Type B pancreatic cell (in vitro differentiated cells): ENCODE measurements around the gene ADA. TPM values are rescaled to one million over a fixed set of nuclear protein-coding genes. Genes with fewer than 3 reads are reported as not detected.

Experiments used
- DNase-seq: peaks from one replicate; pipeline ENCODE4 v3.0.0; 2021; ENCODE audit warnings: mixed read lengths; ENCODE audit not compliant: unreplicated experiment; ENCODE audit errors: extremely low spot score
- H3K27ac Mint-ChIP-seq: 2 replicates; pipeline ENCODE4 v1.8.0; 2021; ENCODE audit warnings: mild to moderate bottlenecking, mixed read lengths
- H3K27me3 Mint-ChIP-seq: 2 replicates; pipeline ENCODE4 v1.8.0; 2021; ENCODE audit warnings: mixed read lengths
- H3K36me3 Mint-ChIP-seq: 2 replicates; pipeline ENCODE4 v1.8.0; 2021; ENCODE audit warnings: mixed read lengths
- H3K4me1 Mint-ChIP-seq: one replicate; pipeline ENCODE4 v1.8.0; 2021; ENCODE audit warnings: mixed read lengths; ENCODE audit not compliant: unreplicated experiment
- H3K4me3 Mint-ChIP-seq: 2 replicates; pipeline ENCODE4 v1.8.0; 2021; ENCODE audit warnings: mild to moderate bottlenecking, mixed read lengths
- H3K9me3 Mint-ChIP-seq: 2 replicates; pipeline ENCODE4 v1.8.0; 2021; ENCODE audit warnings: mixed read lengths
- CTCF ChIP-seq: fragments of 200-600 bp; sonication (generic); conservative IDR thresholded peaks from 2 replicates; pipeline ENCODE4 v1.5.0; 2021; ENCODE audit warnings: antibody characterized with exemption, mild to moderate bottlenecking
- total RNA-seq: library from RNA; stranded (reverse); gene quantifications from 2 replicates; pipeline ENCODE4 v1.2.1, GENCODE V29; 2021; ENCODE audit warnings: low replicate concordance

Gene ADA
- total RNA-seq, 1 donor from 2014 or later, result 15.1 TPM

GRCh38 chr20:44695295-44695673 is 43.8 kb upstream of the ADA start:
- H3K4me3 Mint-ChIP-seq, result no peak overlapping the region
- H3K27me3 Mint-ChIP-seq, result no peaks in the 10 kb centered on the region
- no peaks in the 10 kb centered on the region for H3K4me1 Mint-ChIP-seq
- no peak for TF ChIP-seq CTCF
- H3K36me3 Mint-ChIP-seq, result no peaks in the 10 kb centered on the region
- H3K27ac Mint-ChIP-seq, result no peak overlapping the region
- H3K9me3 Mint-ChIP-seq, result peaks cover 4% of the 10 kb centered on the region
- no peak for DNase-seq

GRCh38 chr20:44694159-44694558 is 42.7 kb upstream of the ADA start:
- Mint-ChIP-seq H3K4me3 (no peak overlapping the region), H3K27ac (no peak overlapping the region)
- TF ChIP-seq CTCF, result no peak

GRCh38 chr20:44693627-44694026 is 42.1 kb upstream of the ADA start:
- no peaks in the 10 kb centered on the region for H3K27me3 Mint-ChIP-seq
- H3K27ac Mint-ChIP-seq, result no peak overlapping the region
- H3K36me3 Mint-ChIP-seq, result no peaks in the 10 kb centered on the region
- no peak overlapping the region for H3K4me3 Mint-ChIP-seq
- no peak for DNase-seq
- H3K4me1 Mint-ChIP-seq, result no peaks in the 10 kb centered on the region
- TF ChIP-seq CTCF, result no peak
- peaks cover 4% of the 10 kb centered on the region for H3K9me3 Mint-ChIP-seq

More at GRCh38 chr20:44694159-44694558, 42.7 kb upstream of the ADA start:
- H3K36me3 Mint-ChIP-seq, result no peaks in the 10 kb centered on the region
- DNase-seq, result no peak
- no peaks in the 10 kb centered on the region for H3K4me1 Mint-ChIP-seq
- H3K9me3 Mint-ChIP-seq, result peaks cover 4% of the 10 kb centered on the region
- H3K27me3 Mint-ChIP-seq, result no peaks in the 10 kb centered on the region

GRCh38 chr20:44692932-44693480 is 41.5 kb upstream of the ADA start:
- Mint-ChIP-seq H3K4me3 (no peak overlapping the region), H3K27me3 (no peaks in the 10 kb centered on the region), H3K9me3 (peaks cover 4% of the 10 kb centered on the region), H3K4me1 (no peaks in the 10 kb centered on the region), H3K27ac (no peak overlapping the region), H3K36me3 (no peaks in the 10 kb centered on the region)
- TF ChIP-seq CTCF, result no peak
- no peak for DNase-seq

- Mint-ChIP-seq H3K27me3 (peaks cover 2% of the 10 kb centered on the region), H3K4me3 (no peak overlapping the region), H3K4me1 (no peaks in the 10 kb centered on the region), H3K36me3 (no peaks in the 10 kb centered on the region), H3K27ac (no peak overlapping the region), H3K9me3 (peaks cover 4% of the 10 kb centered on the region)
- no peak for TF ChIP-seq CTCF
- no peak for DNase-seq
These were observed 40.2 kb upstream of the ADA start for GRCh38 chr20:44691424-44692423.
